Nephron progenitor cell (in vitro differentiated cells): ENCODE data around the gene POLR2F.

Experiments used
- DNase-seq: peaks from one replicate; pipeline ENCODE4 v3.0.0; 2021
- H3K27ac Mint-ChIP-seq: 2 replicates; pipeline ENCODE4 v1.8.0; 2021; ENCODE audit warnings: mild to moderate bottlenecking, moderate library complexity, mixed read lengths
- H3K27me3 Mint-ChIP-seq: 2 replicates; pipeline ENCODE4 v1.8.0; 2021; ENCODE audit warnings: mild to moderate bottlenecking, low read depth, mixed read lengths; ENCODE audit not compliant: poor library complexity
- H3K36me3 Mint-ChIP-seq: 2 replicates; pipeline ENCODE4 v1.8.0; 2021; ENCODE audit warnings: low read depth, mixed read lengths
- H3K4me1 Mint-ChIP-seq: 2 replicates; pipeline ENCODE4 v1.8.0; 2021; ENCODE audit warnings: mixed read lengths
- H3K4me3 Mint-ChIP-seq: 2 replicates; pipeline ENCODE4 v1.8.0; 2021; ENCODE audit warnings: mild to moderate bottlenecking, moderate library complexity, mixed read lengths
- H3K9me3 Mint-ChIP-seq: 2 replicates; pipeline ENCODE4 v1.8.0; 2021; ENCODE audit warnings: mild to moderate bottlenecking, moderate library complexity, mixed read lengths
- CTCF ChIP-seq: fragments of 200-600 bp; sonication (generic); IDR thresholded peaks from 2 replicates; pipeline ENCODE4 v1.5.0; 2021; ENCODE audit warnings: antibody characterized with exemption

The POLR2F gene

GRCh38 chr22:37999640-38000272 is 46.3 kb downstream of the POLR2F start:
- Mint-ChIP-seq H3K9me3 (no peaks in the 10 kb centered on the region), H3K4me3 (no peak overlapping the region), H3K27ac (no peak overlapping the region), H3K36me3 (no peaks in the 10 kb centered on the region), H3K27me3 (peaks cover 8% of the 10 kb centered on the region), H3K4me1 (peaks cover 36% of the 10 kb centered on the region)
- no peak for TF ChIP-seq CTCF
- DNase-seq, result no peak

GRCh38 chr22:38005943-38006342 is 52.4 kb downstream of the POLR2F start:
- Mint-ChIP-seq H3K9me3 (no peaks in the 10 kb centered on the region), H3K4me3 (no peak overlapping the region), H3K27me3 (peaks cover 8% of the 10 kb centered on the region), H3K4me1 (peaks cover 10% of the 10 kb centered on the region), H3K36me3 (no peaks in the 10 kb centered on the region), H3K27ac (no peak overlapping the region)
- no peak for DNase-seq
- TF ChIP-seq CTCF, result no peak

GRCh38 chr22:38006906-38007305 is 53.4 kb downstream of the POLR2F start:
- Mint-ChIP-seq H3K36me3 (no peaks in the 10 kb centered on the region), H3K27me3 (peaks cover 11% of the 10 kb centered on the region), H3K4me1 (peaks cover 10% of the 10 kb centered on the region), H3K27ac (no peak overlapping the region), H3K9me3 (no peaks in the 10 kb centered on the region), H3K4me3 (no peak overlapping the region)
- TF ChIP-seq CTCF, result no peak
- no peak for DNase-seq

- no peaks in the 10 kb centered on the region for H3K36me3 Mint-ChIP-seq
- peaks cover 16% of the 10 kb centered on the region for H3K27me3 Mint-ChIP-seq
- H3K9me3 Mint-ChIP-seq, result no peaks in the 10 kb centered on the region
- no peak overlapping the region for H3K4me3 Mint-ChIP-seq
- DNase-seq, result no peak
- peaks cover 10% of the 10 kb centered on the region for H3K4me1 Mint-ChIP-seq
- TF ChIP-seq CTCF, result no peak
- peak overlapping the region; percentile 16 for H3K27ac Mint-ChIP-seq
Measured at GRCh38 chr22:38007330-38007902, 53.9 kb downstream of the POLR2F start.

- no peaks in the 10 kb centered on the region for H3K36me3 Mint-ChIP-seq
- H3K27me3 Mint-ChIP-seq, result peaks cover 24% of the 10 kb centered on the region
- peaks cover 9% of the 10 kb centered on the region for H3K9me3 Mint-ChIP-seq
- no peak for TF ChIP-seq CTCF
- H3K4me3 Mint-ChIP-seq, result no peak overlapping the region
- H3K4me1 Mint-ChIP-seq, result peaks cover 10% of the 10 kb centered on the region
- no peak overlapping the region for H3K27ac Mint-ChIP-seq
- DNase-seq, result no peak
Measured at GRCh38 chr22:38009000-38009806, 55.7 kb downstream of the POLR2F start.
